Dedifferentiated amniotic fluid mesenchymal stem cell (primary cell): ENCODE data around the gene SMIM10L2A.
"Not testable (repeated sequence)": the region's sequence is repeated elsewhere in the genome, so short reads cannot be mapped to it uniquely, and the experiment has no call there.

ENCODE experiments used
- DNase-seq: peaks from one replicate; pipeline ENCODE4 v3.0.0-alpha.2; 2016; ENCODE audit errors: extremely low spot score

Gene SMIM10L2A

GRCh38 chrX:135421932-135422809 lies at the start of gene SMIM10L2A:
SMIM10L2A (plus strand) TSS chrX:135421944; CDS start chrX:135422132, 188 bp downstream.
- no peak for DNase-seq

- no peak for DNase-seq
Measured at GRCh38 chrX:135373357-135373756, 48.4 kb upstream of the SMIM10L2A start.

GRCh38 chrX:135382260-135382659 lies 39.5 kb upstream of the SMIM10L2A start:
- DNase-seq = no peak

GRCh38 chrX:135383249-135383648 lies 38.5 kb upstream of the SMIM10L2A start:
- no peak for DNase-seq

GRCh38 chrX:135384161-135384836 lies 37.4 kb upstream of the SMIM10L2A start:
- no peak for DNase-seq

GRCh38 chrX:135388841-135389240 lies 32.9 kb upstream of the SMIM10L2A start:
- no peak for DNase-seq

GRCh38 chrX:135389243-135389642 lies 32.5 kb upstream of the SMIM10L2A start:
- DNase-seq = no peak

GRCh38 chrX:135389717-135390116 lies 32.0 kb upstream of the SMIM10L2A start:
- DNase-seq = no peak

- DNase-seq = no peak
Measured at GRCh38 chrX:135391734-135392133, 30.0 kb upstream of the SMIM10L2A start.

GRCh38 chrX:135393051-135393450 lies 28.7 kb upstream of the SMIM10L2A start:
- no peak for DNase-seq

GRCh38 chrX:135395064-135395463 lies 26.7 kb upstream of the SMIM10L2A start:
- DNase-seq = no peak

GRCh38 chrX:135396109-135396508 lies 25.6 kb upstream of the SMIM10L2A start:
- no peak for DNase-seq

GRCh38 chrX:135396566-135396965 lies 25.2 kb upstream of the SMIM10L2A start:
- DNase-seq = no peak

GRCh38 chrX:135397652-135398051 lies 24.1 kb upstream of the SMIM10L2A start:
- no peak for DNase-seq

GRCh38 chrX:135403374-135403773 lies 18.4 kb upstream of the SMIM10L2A start:
- no peak for DNase-seq

- not testable (repeated sequence) for DNase-seq
Measured at GRCh38 chrX:135406428-135406827, 15.3 kb upstream of the SMIM10L2A start.

GRCh38 chrX:135408794-135409193 lies 12.9 kb upstream of the SMIM10L2A start:
- no peak for DNase-seq

- no peak for DNase-seq
Measured at GRCh38 chrX:135410861-135411627, 10.7 kb upstream of the SMIM10L2A start.

GRCh38 chrX:135411893-135412292 lies 9.9 kb upstream of the SMIM10L2A start:
- no peak for DNase-seq

GRCh38 chrX:135416546-135416945 lies 5.2 kb upstream of the SMIM10L2A start:
- no peak for DNase-seq

GRCh38 chrX:135420831-135421230 lies 913 bp upstream of the SMIM10L2A start:
- no peak for DNase-seq

- DNase-seq = no peak
Measured at GRCh38 chrX:135421537-135421931, 210 bp upstream of the SMIM10L2A start.
